H9 (cell line): ENCODE results near the gene ZC3H7B. TPM values are rescaled to one million over a fixed set of nuclear protein-coding genes. Genes with fewer than 3 reads are reported as not detected.

ENCODE experiments used
- DNase-seq: peaks from one replicate; pipeline ENCODE4 v3.0.0-alpha.2; 2017
- H2AFZ ChIP-seq: one replicate; pipeline ENCODE4 v1.6.1; 2013; ENCODE audit warnings: mild to moderate bottlenecking, low read length, control low read depth, moderate library complexity
- H2AK5ac ChIP-seq: 2 replicates; pipeline ENCODE4 v1.6.1; 2013; ENCODE audit warnings: low read length, control low read depth, mixed read lengths; ENCODE audit not compliant: insufficient read length
- H2BK120ac ChIP-seq: one replicate; pipeline ENCODE4 v1.6.1; 2013; ENCODE audit warnings: low read depth, mild to moderate bottlenecking, low read length, control low read depth, inconsistent platforms; ENCODE audit not compliant: poor library complexity, severe bottlenecking
- H2BK12ac ChIP-seq: 2 replicates; pipeline ENCODE4 v1.6.1; 2013; ENCODE audit warnings: low read length, control low read depth, mixed read lengths, low read depth; ENCODE audit not compliant: insufficient read length
- H2BK15ac ChIP-seq: 2 replicates; pipeline ENCODE4 v1.6.1; 2013; ENCODE audit warnings: low read depth, low read length, control low read depth
- H2BK20ac ChIP-seq: one replicate; pipeline ENCODE4 v1.6.1; 2013; ENCODE audit warnings: low read depth, mild to moderate bottlenecking, low read length, control low read depth, inconsistent platforms; ENCODE audit not compliant: poor library complexity, severe bottlenecking
- H2BK5ac ChIP-seq: 2 replicates; pipeline ENCODE4 v1.6.1; 2013; ENCODE audit warnings: low read length, control low read depth, mixed read lengths; ENCODE audit not compliant: insufficient read length
- H3K14ac ChIP-seq: 2 replicates; pipeline ENCODE4 v1.6.1; 2013; ENCODE audit warnings: low read length, control low read depth; ENCODE audit not compliant: insufficient read depth
- H3K18ac ChIP-seq: 2 replicates; pipeline ENCODE4 v1.6.1; 2013; ENCODE audit warnings: low read depth, mild to moderate bottlenecking, mixed read lengths, low read length, control low read depth; ENCODE audit not compliant: insufficient read length
- H3K23ac ChIP-seq: 2 replicates; pipeline ENCODE4 v1.6.1; 2013; ENCODE audit warnings: low read length, control low read depth, mixed read lengths, low read depth; ENCODE audit not compliant: insufficient read length
- H3K23me2 ChIP-seq: 2 replicates; pipeline ENCODE4 v1.6.1; 2013; ENCODE audit warnings: low read depth, mild to moderate bottlenecking, mixed read lengths, low read length, control low read depth; ENCODE audit not compliant: insufficient read length, poor library complexity, severe bottlenecking
- H3K27ac ChIP-seq: 2 replicates; pipeline ENCODE4 v1.5.1; 2013; ENCODE audit warnings: low read length, control low read depth, mixed read lengths, low read depth; ENCODE audit not compliant: insufficient read length
- H3K27me3 ChIP-seq: 2 replicates; pipeline ENCODE4 v1.6.1; 2013; ENCODE audit warnings: low read length, control low read depth, inconsistent platforms; ENCODE audit not compliant: insufficient read depth
- H3K4ac ChIP-seq: 2 replicates; pipeline ENCODE4 v1.6.1; 2013; ENCODE audit warnings: low read depth, mild to moderate bottlenecking, control low read depth, inconsistent platforms, low read length, moderate library complexity
- H3K4me1 ChIP-seq: 2 replicates; pipeline ENCODE4 v1.6.1; 2013; ENCODE audit warnings: low read length, control low read depth, inconsistent platforms; ENCODE audit not compliant: insufficient read depth
- H3K4me2 ChIP-seq: 2 replicates; pipeline ENCODE4 v1.6.1; 2013; ENCODE audit warnings: low read length, control low read depth, mixed read lengths; ENCODE audit not compliant: insufficient read length, insufficient read depth
- H3K56ac ChIP-seq: 2 replicates; pipeline ENCODE4 v1.6.1; 2013; ENCODE audit warnings: low read depth, mild to moderate bottlenecking, mixed read lengths, low read length, control low read depth; ENCODE audit not compliant: insufficient read length
- H3K79me1 ChIP-seq: 2 replicates; pipeline ENCODE4 v1.6.1; 2013; ENCODE audit warnings: low read depth, mild to moderate bottlenecking, moderate library complexity, low read length, control low read depth, inconsistent platforms; ENCODE audit not compliant: insufficient read depth, poor library complexity, severe bottlenecking
- H3K79me2 ChIP-seq: 2 replicates; pipeline ENCODE4 v1.6.1; 2013; ENCODE audit warnings: low read length, control low read depth, inconsistent platforms; ENCODE audit not compliant: insufficient read depth
- H3K9ac ChIP-seq: 2 replicates; pipeline ENCODE4 v1.6.1; 2013; ENCODE audit warnings: low read length, control low read depth, mixed read lengths; ENCODE audit not compliant: insufficient read length; ENCODE audit errors: extremely low read depth
- H3K9me3 ChIP-seq: one replicate; pipeline ENCODE4 v1.6.1; 2013; ENCODE audit warnings: low read depth, low read length, inconsistent platforms; ENCODE audit not compliant: control insufficient read depth
- H3T11ph ChIP-seq: one replicate; pipeline ENCODE4 v1.6.1; 2013; ENCODE audit warnings: mild to moderate bottlenecking, low read length, control low read depth, inconsistent platforms
- H4K20me1 ChIP-seq: one replicate; pipeline ENCODE4 v1.6.1; 2013; ENCODE audit not compliant: control insufficient read depth, insufficient read length, insufficient read depth
- H4K5ac ChIP-seq: 2 replicates; pipeline ENCODE4 v1.6.1; 2013; ENCODE audit warnings: low read depth, mild to moderate bottlenecking, mixed read lengths, low read length, control low read depth; ENCODE audit not compliant: insufficient read length
- H4K8ac ChIP-seq: replicated peaks from 2 replicates; pipeline ENCODE4 v1.6.1; 2013; ENCODE audit warnings: low read length, control low read depth, mixed read lengths, low read depth; ENCODE audit not compliant: insufficient read length
- H4K91ac ChIP-seq: 2 replicates; pipeline ENCODE4 v1.6.1; 2013; ENCODE audit warnings: low read depth, mild to moderate bottlenecking, moderate library complexity, mixed read lengths, low read length, control low read depth; ENCODE audit not compliant: insufficient read length
- H3K27ac Mint-ChIP-seq, 3 experiments: 2 replicates in 2 of 3; 3 replicates in 1 of 3; pipeline ENCODE4 v1.8.0; 2020 to 2021; ENCODE audit warnings: mixed read lengths in 3 of 3, mild to moderate bottlenecking in 1 of 3, moderate library complexity in 1 of 3
- H3K27me3 Mint-ChIP-seq: 2 replicates; pipeline ENCODE4 v1.8.0; 2021; ENCODE audit warnings: low read depth, mild to moderate bottlenecking, moderate library complexity, mixed read lengths
- H3K36me3 Mint-ChIP-seq, 3 experiments: 2 replicates in 2 of 3; 3 replicates in 1 of 3; pipeline ENCODE4 v1.8.0; 2020 to 2021; ENCODE audit warnings: low read depth in 3 of 3, mixed read lengths in 3 of 3; ENCODE audit not compliant: insufficient read depth in 1 of 3
- H3K4me1 Mint-ChIP-seq, 2 experiments: 2 replicates each; pipeline ENCODE4 v1.8.0; 2020; ENCODE audit warnings: mixed read lengths in 2 of 2
- H3K4me3 Mint-ChIP-seq, 2 experiments: 2 replicates in 1 of 2; 3 replicates in 1 of 2; pipeline ENCODE4 v1.8.0; 2020 to 2021; ENCODE audit warnings: mild to moderate bottlenecking in 2 of 2, mixed read lengths in 2 of 2, moderate library complexity in 1 of 2
- H3K9me3 Mint-ChIP-seq, 2 experiments: 2 replicates in 1 of 2; 3 replicates in 1 of 2; pipeline ENCODE4 v1.8.0; 2020; ENCODE audit warnings: mild to moderate bottlenecking in 2 of 2, mixed read lengths in 2 of 2, moderate library complexity in 1 of 2
- WGBS: extraction: QIAGEN DNeasy Blood & Tissue Kit; methylation state at CpG from one replicate; pipeline ENCODE4 v1.1.7; 2013; ENCODE audit warnings: missing lambda C conversion rate, low lambda C conversion rate, mixed read lengths; ENCODE audit not compliant: insufficient read length; ENCODE audit errors: extremely low coverage; 5-methylcytosine and 5-hydroxymethylcytosine counted together
- total RNA-seq: library from RNA; stranded (reverse); gene quantifications from 2 replicates; pipeline ENCODE4 v1.2.1, GENCODE V29; 2021
- TF ChIP-seq, protein P1 (sequence below): fragments of 200-600 bp; sonication (generic); conservative IDR thresholded peaks from 3 replicates; pipeline ENCODE4 v1.8.0; 2021; ENCODE audit warnings: antibody characterized with exemption, mild to moderate bottlenecking

ZC3H7B gene
- total RNA-seq, 1 experiment from 2014 or later: 69.3 TPM

DNA sequence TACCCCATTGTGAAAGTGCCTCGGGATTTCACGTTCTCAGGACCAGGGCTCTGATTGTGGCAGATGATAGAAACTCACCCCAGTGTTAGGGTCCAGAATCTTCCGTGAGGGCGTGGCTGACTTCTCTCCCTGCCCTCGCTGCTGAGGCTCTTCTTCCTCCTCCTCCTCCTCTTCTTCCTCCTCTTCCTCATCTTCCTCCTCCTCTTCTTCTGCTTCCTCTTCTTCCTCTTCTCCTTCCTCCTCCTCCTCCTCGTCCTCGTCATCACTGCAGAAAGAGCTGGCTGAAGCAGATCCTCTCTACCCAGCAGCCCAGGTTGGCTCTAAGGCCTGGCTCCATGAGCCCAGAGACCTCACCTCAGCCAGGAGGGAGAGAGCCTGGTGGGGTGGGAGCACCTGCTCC, 47.1 kb upstream of the ZC3H7B start:
- H3K9me3 ChIP-seq: no peaks in the 10 kb centered on the region
- peaks cover 6 to 17% of the 10 kb centered on the region in 2 experiments; a peak in 3 of 4 replicates for H3K4me1 Mint-ChIP-seq
- no peak overlapping the region for H3K4me2 ChIP-seq
- H3K27me3 Mint-ChIP-seq: no peaks in the 10 kb centered on the region
- H3K79me2 ChIP-seq: no peaks in the 10 kb centered on the region
- H3K9ac ChIP-seq: no peak overlapping the region
- H4K5ac ChIP-seq: no peak overlapping the region
- no peak overlapping the region for H2BK12ac ChIP-seq
- no peak overlapping the region for H3K4ac ChIP-seq
- no peaks in the 10 kb centered on the region for H3K79me1 ChIP-seq
- H4K91ac ChIP-seq: no peak overlapping the region
- no peaks in the 10 kb centered on the region for H4K20me1 ChIP-seq
- no CpG with 5 or more reads among the region's 7 CpGs for WGBS
- H3T11ph ChIP-seq: no peak overlapping the region
- no peaks in the 10 kb centered on the region for H3K23me2 ChIP-seq
- no peak overlapping the region for H3K27ac ChIP-seq
- no peak for DNase-seq
- no peak overlapping the region for H3K14ac ChIP-seq
- no peak overlapping the region for H3K4me3 Mint-ChIP-seq
- no peak overlapping the region for H4K8ac ChIP-seq
- no peak overlapping the region for H2AK5ac ChIP-seq
- TF ChIP-seq, protein P1, sequence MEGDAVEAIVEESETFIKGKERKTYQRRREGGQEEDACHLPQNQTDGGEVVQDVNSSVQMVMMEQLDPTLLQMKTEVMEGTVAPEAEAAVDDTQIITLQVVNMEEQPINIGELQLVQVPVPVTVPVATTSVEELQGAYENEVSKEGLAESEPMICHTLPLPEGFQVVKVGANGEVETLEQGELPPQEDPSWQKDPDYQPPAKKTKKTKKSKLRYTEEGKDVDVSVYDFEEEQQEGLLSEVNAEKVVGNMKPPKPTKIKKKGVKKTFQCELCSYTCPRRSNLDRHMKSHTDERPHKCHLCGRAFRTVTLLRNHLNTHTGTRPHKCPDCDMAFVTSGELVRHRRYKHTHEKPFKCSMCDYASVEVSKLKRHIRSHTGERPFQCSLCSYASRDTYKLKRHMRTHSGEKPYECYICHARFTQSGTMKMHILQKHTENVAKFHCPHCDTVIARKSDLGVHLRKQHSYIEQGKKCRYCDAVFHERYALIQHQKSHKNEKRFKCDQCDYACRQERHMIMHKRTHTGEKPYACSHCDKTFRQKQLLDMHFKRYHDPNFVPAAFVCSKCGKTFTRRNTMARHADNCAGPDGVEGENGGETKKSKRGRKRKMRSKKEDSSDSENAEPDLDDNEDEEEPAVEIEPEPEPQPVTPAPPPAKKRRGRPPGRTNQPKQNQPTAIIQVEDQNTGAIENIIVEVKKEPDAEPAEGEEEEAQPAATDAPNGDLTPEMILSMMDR: no peak
- no peaks in the 10 kb centered on the region for H3K27me3 ChIP-seq
- no peaks in the 10 kb centered on the region for H3K9me3 Mint-ChIP-seq
- H3K56ac ChIP-seq: no peak overlapping the region
- H2BK15ac ChIP-seq: no peak overlapping the region
- H3K23ac ChIP-seq: no peak overlapping the region
- no peak overlapping the region for H2AFZ ChIP-seq
- peak overlapping the region in 1 of 3 experiments; percentile 55; a peak in 3 of 7 replicates for H3K27ac Mint-ChIP-seq
- no peak overlapping the region for H3K18ac ChIP-seq
- no peak overlapping the region for H2BK120ac ChIP-seq
- no peaks in the 10 kb centered on the region for H3K4me1 ChIP-seq
- no peak overlapping the region for H2BK20ac ChIP-seq
- peaks cover 60 to 96% (median 83%) of the 10 kb centered on the region in 3 experiments for H3K36me3 Mint-ChIP-seq
- H2BK5ac ChIP-seq: no peak overlapping the region
